OCI-LY3 (cell line): Measurements from ENCODE around the gene SHC2.

ENCODE experiments used
- EZH2phosphoT487 ChIP-seq: fragments of 200-600 bp; shearing (Covaris generic); IDR thresholded peaks from 2 replicates; pipeline ENCODE4 v1.6.1; 2018; ENCODE audit warnings: antibody characterized with exemption, mixed run types, low read depth
- TF ChIP-seq, protein P1 (sequence below): fragments of 200-600, 300-600 bp; sonication (generic); IDR thresholded peaks from 2 replicates; pipeline ENCODE4 v1.5.1; 2014; ENCODE audit warnings: antibody characterized with exemption, low read length, low read depth

DNA sequence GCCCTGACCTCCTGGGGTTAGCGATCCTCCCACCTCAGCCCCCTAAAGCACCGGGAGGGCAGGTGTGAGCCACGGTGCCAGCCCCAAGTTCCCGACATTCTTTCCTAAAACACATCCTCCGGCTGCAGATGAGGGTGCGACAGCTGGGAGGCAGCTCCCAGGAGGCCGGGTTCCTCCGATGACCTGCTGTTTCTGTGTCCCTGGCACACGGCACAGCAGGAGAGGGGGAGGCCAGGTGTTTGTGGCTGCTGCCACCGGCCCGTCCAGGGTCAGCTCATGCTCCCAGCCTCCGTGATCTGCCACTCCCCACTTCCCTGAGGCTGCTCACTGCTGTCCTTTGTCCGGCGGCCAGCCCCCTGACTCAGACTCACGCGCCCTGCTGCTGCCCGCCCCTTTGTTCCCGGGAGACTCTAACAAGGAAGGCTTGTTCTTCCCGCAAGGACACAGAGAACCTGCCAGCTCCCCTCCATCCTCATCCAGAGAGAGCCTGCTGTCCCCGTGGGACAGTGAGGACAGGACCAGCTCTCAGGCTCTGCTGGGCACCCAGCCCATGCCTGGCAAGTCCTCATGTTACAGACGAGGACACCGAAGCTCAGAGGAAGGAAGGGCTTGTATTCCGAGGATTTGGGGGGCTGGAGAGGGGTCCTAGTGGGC lies 24.9 kb upstream of the SHC2 start:
- TF ChIP-seq, protein P1, sequence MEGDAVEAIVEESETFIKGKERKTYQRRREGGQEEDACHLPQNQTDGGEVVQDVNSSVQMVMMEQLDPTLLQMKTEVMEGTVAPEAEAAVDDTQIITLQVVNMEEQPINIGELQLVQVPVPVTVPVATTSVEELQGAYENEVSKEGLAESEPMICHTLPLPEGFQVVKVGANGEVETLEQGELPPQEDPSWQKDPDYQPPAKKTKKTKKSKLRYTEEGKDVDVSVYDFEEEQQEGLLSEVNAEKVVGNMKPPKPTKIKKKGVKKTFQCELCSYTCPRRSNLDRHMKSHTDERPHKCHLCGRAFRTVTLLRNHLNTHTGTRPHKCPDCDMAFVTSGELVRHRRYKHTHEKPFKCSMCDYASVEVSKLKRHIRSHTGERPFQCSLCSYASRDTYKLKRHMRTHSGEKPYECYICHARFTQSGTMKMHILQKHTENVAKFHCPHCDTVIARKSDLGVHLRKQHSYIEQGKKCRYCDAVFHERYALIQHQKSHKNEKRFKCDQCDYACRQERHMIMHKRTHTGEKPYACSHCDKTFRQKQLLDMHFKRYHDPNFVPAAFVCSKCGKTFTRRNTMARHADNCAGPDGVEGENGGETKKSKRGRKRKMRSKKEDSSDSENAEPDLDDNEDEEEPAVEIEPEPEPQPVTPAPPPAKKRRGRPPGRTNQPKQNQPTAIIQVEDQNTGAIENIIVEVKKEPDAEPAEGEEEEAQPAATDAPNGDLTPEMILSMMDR = no peak
- no peak for TF ChIP-seq EZH2phosphoT487
